ENCODE results near the gene VPS51. TPM values are rescaled to one million over a fixed set of nuclear protein-coding genes. Genes with fewer than 3 reads are reported as not detected.
"Not testable (repeated sequence)": the region's sequence is repeated elsewhere in the genome, so short reads cannot be mapped to it uniquely, and the experiment has no call there.

The VPS51 gene
- total RNA-seq, 1 donor from 2014 or later: 41.4 TPM

GRCh38 chr11:65147352-65148075 lies 51.5 kb downstream of the VPS51 start:
- Mint-ChIP-seq H3K4me3 (ENCODE audit: unreplicated experiment) (no peak overlapping the region), H3K36me3 (ENCODE audit: low read depth, unreplicated experiment) (no peaks in the 10 kb centered on the region), H3K27ac (ENCODE audit: unreplicated experiment) (no peak overlapping the region), H3K9me3 (ENCODE audit: unreplicated experiment) (no peaks in the 10 kb centered on the region), H3K4me1 (ENCODE audit: low read depth, unreplicated experiment) (peaks cover 14% of the 10 kb centered on the region), H3K27me3 (ENCODE audit: low read depth, unreplicated experiment) (peaks cover 13% of the 10 kb centered on the region)
- H3K79me2 ChIP-seq (ENCODE audit: insufficient read depth, low read length): no peaks in the 10 kb centered on the region
- H2AFZ ChIP-seq (ENCODE audit: low read depth, low read length): no peak overlapping the region
- H4K20me1 ChIP-seq (ENCODE audit: insufficient read depth, low read length): no peaks in the 10 kb centered on the region
- H3K4me3 ChIP-seq (ENCODE audit: insufficient read depth, low read depth, low read length): no peak overlapping the region
- TF ChIP-seq, protein P1, sequence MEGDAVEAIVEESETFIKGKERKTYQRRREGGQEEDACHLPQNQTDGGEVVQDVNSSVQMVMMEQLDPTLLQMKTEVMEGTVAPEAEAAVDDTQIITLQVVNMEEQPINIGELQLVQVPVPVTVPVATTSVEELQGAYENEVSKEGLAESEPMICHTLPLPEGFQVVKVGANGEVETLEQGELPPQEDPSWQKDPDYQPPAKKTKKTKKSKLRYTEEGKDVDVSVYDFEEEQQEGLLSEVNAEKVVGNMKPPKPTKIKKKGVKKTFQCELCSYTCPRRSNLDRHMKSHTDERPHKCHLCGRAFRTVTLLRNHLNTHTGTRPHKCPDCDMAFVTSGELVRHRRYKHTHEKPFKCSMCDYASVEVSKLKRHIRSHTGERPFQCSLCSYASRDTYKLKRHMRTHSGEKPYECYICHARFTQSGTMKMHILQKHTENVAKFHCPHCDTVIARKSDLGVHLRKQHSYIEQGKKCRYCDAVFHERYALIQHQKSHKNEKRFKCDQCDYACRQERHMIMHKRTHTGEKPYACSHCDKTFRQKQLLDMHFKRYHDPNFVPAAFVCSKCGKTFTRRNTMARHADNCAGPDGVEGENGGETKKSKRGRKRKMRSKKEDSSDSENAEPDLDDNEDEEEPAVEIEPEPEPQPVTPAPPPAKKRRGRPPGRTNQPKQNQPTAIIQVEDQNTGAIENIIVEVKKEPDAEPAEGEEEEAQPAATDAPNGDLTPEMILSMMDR (IDR thresholded peaks at IDR 0.05; ENCODE audit: insufficient read depth, low read depth, low read length): no peak
- TF ChIP-seq EZH2 (IDR thresholded peaks at IDR 0.05; ENCODE audit: insufficient read depth, low read length): no peak
- H3K4me1 ChIP-seq (ENCODE audit: insufficient read depth, low read length): peaks cover 13% of the 10 kb centered on the region
- no peak overlapping the region for H3K9ac ChIP-seq (ENCODE audit: low read length)
- peaks cover 2% of the 10 kb centered on the region for H3K27me3 ChIP-seq (ENCODE audit: insufficient read depth, low read length)
- H3K9me3 ChIP-seq (ENCODE audit: insufficient read depth, low read depth, low read length): no peaks in the 10 kb centered on the region
- no peak for FAIRE-seq
- no peak overlapping the region for H3K27ac ChIP-seq (ENCODE audit: low read depth, low read length)
- no peak for DNase-seq (ENCODE audit: low read depth)
- H3K4me2 ChIP-seq (ENCODE audit: low read length): no peak overlapping the region
- H3K36me3 ChIP-seq (ENCODE audit: insufficient read depth, low read length): no peaks in the 10 kb centered on the region

DNA sequence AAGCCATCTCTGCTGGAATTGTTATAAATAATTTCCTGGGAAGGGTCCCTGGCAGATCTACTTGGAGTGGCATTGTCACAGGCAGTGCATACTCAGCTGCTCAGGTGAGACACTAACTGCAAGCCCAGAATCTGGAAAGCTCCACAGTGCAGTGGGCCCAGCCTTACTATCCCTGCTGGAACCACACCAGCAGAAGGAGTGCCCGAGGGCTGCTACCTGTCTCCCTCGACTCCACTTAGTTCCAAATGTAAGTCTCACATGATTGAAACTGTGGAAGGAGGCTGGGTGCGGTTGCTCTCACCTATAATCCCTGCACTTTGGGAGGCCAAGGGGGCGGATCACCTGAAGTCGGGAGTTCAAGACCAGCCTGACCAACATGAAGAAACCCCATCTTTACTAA lies 52.6 kb downstream of the VPS51 start:
- TF ChIP-seq, protein P1 (IDR thresholded peaks at IDR 0.05; ENCODE audit: insufficient read depth, low read depth, low read length): no peak
- no peak for TF ChIP-seq EZH2 (IDR thresholded peaks at IDR 0.05; ENCODE audit: insufficient read depth, low read length)
- H3K79me2 ChIP-seq (ENCODE audit: insufficient read depth, low read length): no peaks in the 10 kb centered on the region

DNA sequence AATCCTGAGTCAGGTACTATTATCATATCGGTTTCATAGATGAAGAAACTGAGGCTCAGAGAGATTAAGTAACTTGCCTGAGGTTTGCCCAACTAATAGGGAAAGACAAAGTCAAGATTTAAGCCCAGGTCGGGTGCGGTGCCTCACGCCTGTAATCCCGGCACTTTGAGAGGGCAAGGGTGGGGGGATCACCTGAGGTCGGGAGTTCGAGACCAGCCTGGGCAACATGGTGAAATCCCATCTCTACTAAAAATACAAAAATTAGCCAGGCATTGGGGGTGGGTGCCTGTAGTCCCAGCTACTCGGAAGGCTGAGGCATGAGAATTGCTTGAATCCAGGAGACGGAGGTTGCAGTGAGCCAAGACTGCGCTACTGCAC lies 54.1 kb downstream of the VPS51 start:
- H3K79me2 ChIP-seq (ENCODE audit: insufficient read depth, low read length); H3K27me3 ChIP-seq (ENCODE audit: insufficient read depth, low read length); DNase-seq (ENCODE audit: low read depth); H3K27me3 Mint-ChIP-seq (ENCODE audit: low read depth, unreplicated experiment); H3K36me3 Mint-ChIP-seq (ENCODE audit: low read depth, unreplicated experiment); H3K36me3 ChIP-seq (ENCODE audit: insufficient read depth, low read length); H3K27ac ChIP-seq (ENCODE audit: low read depth, low read length); H3K9me3 Mint-ChIP-seq (ENCODE audit: unreplicated experiment); H2AFZ ChIP-seq (ENCODE audit: low read depth, low read length); FAIRE-seq; H3K4me3 Mint-ChIP-seq (ENCODE audit: unreplicated experiment); H3K4me3 ChIP-seq (ENCODE audit: insufficient read depth, low read depth, low read length); H3K9me3 ChIP-seq (ENCODE audit: insufficient read depth, low read depth, low read length); H4K20me1 ChIP-seq (ENCODE audit: insufficient read depth, low read length): not testable (repeated sequence)
- Histone ChIP-seq H3K4me1 (ENCODE audit: insufficient read depth, low read length) (peaks cover 16% of the 10 kb centered on the region), H3K4me2 (ENCODE audit: low read length) (peak overlapping the region; percentile 79), H3K9ac (ENCODE audit: low read length) (peak overlapping the region; percentile 42)
- peak overlapping the region; percentile 28 for H3K27ac Mint-ChIP-seq (ENCODE audit: unreplicated experiment)
- peaks cover 14% of the 10 kb centered on the region for H3K4me1 Mint-ChIP-seq (ENCODE audit: low read depth, unreplicated experiment)

More for the DNA sequence above, 52.6 kb downstream of the VPS51 start:
- Histone ChIP-seq H3K4me3 (ENCODE audit: insufficient read depth, low read depth, low read length) (no peak overlapping the region), H3K9ac (ENCODE audit: low read length) (no peak overlapping the region), H3K27ac (ENCODE audit: low read depth, low read length) (no peak overlapping the region), H4K20me1 (ENCODE audit: insufficient read depth, low read length) (no peaks in the 10 kb centered on the region), H3K9me3 (ENCODE audit: insufficient read depth, low read depth, low read length) (no peaks in the 10 kb centered on the region), H2AFZ (ENCODE audit: low read depth, low read length) (no peak overlapping the region), H3K27me3 (ENCODE audit: insufficient read depth, low read length) (peaks cover 2% of the 10 kb centered on the region), H3K36me3 (ENCODE audit: insufficient read depth, low read length) (no peaks in the 10 kb centered on the region), H3K4me1 (ENCODE audit: insufficient read depth, low read length) (peaks cover 16% of the 10 kb centered on the region), H3K4me2 (ENCODE audit: low read length) (no peak overlapping the region)
- no peaks in the 10 kb centered on the region for H3K36me3 Mint-ChIP-seq (ENCODE audit: low read depth, unreplicated experiment)
- peaks cover 14% of the 10 kb centered on the region for H3K4me1 Mint-ChIP-seq (ENCODE audit: low read depth, unreplicated experiment)
- no peak overlapping the region for H3K4me3 Mint-ChIP-seq (ENCODE audit: unreplicated experiment)
- DNase-seq (ENCODE audit: low read depth) (no peak), FAIRE-seq (no peak)
- no peaks in the 10 kb centered on the region for H3K9me3 Mint-ChIP-seq (ENCODE audit: unreplicated experiment)
- H3K27ac Mint-ChIP-seq (ENCODE audit: unreplicated experiment): no peak overlapping the region
- H3K27me3 Mint-ChIP-seq (ENCODE audit: low read depth, unreplicated experiment): peaks cover 13% of the 10 kb centered on the region
